NOMO-1 treated with dmso at 0.1 percent for 144 hours (cell line): Measurements from ENCODE around the gene EXOC2.
"Not testable (repeated sequence)": the region's sequence is repeated elsewhere in the genome, so short reads cannot be mapped to it uniquely, and the experiment has no call there.

Experiments
- DNase-seq: peaks from one replicate; lab custom pipeline; 2025; ENCODE audit not compliant: unreplicated experiment; lab: John Stamatoyannopoulos, UW

Gene EXOC2

GRCh38 chr6:683742-684440 is 9.0 kb downstream of the EXOC2 start:
- DNase-seq = no peak

DNA sequence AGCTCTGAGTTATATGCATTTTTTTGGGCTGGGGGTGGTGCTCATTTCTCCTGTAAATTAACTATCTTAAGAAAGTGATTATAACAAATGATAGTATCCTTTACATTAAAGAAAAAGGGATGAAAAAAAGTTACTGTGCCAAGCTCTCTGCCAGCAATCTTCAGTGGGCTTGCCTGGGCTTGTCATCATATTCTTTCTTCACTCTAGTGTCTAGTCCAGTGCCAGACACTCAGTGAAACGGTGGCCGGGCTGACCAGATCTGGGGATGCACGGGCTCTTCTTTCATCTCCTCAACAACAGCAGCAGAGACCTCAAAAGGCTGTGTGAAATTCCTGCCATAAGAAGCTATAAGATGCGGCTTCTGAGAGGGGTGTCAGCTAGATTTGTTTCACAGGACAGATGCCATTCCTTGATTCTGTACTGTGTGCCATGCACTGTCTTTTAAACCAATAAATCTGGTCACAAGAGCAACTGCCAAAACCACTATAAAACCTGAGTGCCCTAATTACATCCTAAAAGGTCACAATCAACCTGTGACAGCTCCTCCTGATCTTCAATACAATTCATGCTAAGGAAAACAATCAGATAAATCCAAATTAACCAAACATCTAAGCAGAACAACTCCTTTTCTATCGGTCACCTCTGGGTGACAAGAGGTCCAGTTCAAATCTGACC is 12.1 kb downstream of the EXOC2 start:
- DNase-seq = no peak

GRCh38 chr6:680251-680650 is 12.7 kb downstream of the EXOC2 start:
- DNase-seq = no peak

DNA sequence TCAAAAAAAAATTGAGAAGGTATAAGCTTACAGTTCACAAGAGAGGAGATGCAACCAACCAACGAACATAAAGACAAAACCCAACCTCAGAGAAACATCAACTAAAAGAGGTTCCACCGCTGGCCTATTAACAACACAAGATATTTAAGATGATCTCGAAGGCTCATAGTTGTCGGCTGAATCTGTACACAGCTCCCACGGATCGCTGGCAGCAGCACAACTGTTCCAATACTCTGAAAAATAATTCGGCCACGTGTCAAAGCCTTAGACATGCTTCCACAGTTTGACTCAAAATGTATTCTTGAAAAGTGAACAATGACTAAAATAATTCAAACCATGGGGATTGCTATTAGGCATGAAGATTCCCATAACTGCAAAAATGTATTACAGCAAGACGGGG is 13.7 kb downstream of the EXOC2 start:
- DNase-seq = no peak

DNA sequence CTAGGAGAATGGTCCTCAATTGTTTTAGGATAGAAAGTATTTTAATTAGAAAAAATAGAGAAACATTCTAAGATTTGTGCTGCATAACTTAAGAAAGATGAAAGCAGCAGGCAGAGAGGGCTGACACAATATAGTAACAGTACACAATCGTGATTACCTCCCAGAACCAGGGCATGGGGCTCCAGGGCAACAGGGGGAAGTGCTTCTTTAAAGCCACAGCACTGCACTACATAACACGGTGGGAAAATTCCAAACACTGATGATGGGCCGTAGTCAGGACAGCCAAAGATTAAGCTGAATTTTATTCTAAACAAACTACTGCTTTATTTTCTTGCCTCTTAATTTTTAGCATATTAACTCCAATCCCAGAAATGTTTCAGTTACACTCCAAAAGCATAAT is 14.4 kb downstream of the EXOC2 start:
- DNase-seq = no peak

GRCh38 chr6:677919-678318 is 15.0 kb downstream of the EXOC2 start:
- no peak for DNase-seq

DNA sequence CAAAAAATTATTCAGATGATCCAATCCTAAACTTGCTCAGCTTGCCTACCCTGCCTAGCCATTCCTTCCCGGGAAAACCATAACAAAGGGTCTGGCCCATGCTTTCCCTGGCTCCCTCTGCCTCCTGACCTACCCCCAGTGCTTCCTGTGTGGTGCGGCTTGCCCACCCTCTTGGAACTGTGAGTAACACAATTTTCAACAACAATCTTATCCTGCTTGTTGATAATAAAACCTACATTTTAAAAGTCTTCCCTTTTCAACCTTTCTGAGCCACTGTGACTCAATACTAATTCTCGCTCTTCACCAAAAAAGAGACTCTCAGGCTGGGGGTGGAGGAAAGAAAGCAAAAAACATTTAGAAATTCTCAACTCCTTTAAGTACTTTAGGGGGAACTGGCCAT is 18.0 kb downstream of the EXOC2 start:
- DNase-seq = no peak

DNA sequence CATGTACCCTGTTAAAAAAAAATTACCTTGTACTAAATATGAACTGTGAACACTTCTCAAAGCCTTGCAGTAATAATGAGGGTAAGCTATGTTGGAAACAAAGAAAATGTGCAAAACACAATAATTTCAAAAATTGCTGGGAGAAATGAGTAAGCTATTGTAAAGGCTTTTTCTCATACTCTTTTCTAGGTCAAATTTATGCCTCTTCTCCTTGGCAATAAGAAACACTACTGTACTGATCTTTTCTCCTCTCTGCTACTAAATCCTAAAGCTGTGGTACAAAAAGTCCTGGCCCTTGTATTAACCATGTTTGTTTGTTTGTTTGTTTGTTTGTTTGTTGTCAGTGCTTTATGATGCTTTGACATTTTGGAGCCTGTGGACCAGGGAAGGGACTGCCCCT is 18.5 kb downstream of the EXOC2 start:
- no peak for DNase-seq

DNA sequence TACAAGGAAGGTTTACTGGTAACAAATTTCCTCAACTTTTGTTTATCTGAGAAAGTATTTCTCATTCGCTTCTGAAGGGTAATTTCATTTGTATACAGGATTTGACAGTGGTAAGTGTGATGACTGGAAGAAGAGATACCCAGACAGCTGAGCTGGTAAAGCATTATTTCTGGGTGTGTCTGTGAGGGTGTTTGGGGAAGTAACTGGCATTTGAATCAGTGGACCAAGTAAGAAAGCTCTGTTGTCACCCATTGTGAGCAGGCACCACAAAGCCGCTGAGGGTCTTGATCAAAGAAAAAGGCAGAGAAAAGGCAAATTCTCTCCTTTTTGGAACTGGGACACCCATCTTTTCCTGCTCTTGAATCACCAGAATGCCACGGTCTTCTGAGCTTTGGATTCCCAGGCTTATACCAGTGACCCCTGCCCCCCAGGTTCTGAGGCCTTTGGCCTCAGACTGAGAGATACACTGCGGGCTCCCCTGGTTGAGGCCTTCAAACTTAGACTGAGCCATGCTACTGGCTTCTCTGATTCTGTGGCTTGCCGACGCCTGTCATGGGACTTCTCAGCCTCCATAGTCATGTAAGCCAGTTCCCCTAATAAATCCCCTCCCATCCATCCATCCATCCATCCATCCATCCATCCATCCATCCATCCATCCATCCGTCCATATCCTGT is 25.5 kb downstream of the EXOC2 start:
- no peak for DNase-seq

DNA sequence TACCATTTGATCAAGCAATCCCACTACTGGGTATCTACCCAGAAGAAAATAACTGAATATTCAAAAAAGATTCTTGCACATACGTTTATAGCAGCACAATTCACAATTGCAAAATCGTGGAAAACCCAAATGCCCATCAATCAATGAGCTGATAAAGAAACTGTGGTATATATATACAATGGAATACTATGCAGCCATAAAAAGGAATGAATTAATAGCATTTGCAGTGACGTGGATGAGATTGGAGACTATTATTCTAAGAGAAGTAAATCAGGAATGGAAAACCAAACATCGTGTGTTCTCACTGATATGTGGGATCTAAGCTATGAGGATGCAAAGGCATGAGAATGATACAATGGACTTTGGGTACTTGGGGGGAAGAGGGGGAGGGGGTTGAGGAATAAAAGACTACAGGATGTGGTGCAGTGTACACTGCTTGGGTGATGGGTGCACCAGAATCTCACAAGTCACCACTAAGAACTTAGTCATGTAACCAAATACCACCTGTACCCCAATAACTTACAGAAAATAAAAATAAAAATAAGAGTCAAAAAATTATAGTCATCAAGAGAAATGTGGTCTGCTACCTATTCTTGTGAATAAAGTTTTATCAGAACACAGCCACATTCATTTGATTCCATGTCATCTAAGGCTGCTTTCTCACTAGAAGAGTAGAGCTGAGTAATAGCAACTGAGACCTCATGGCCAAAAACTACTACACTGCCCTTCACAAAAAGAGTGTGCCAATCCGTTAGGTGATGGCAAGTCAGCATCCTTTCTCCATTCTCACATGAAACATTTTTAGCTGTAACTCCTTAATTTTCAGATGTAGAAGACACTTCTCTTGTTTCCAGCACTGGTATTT is 27.3 kb downstream of the EXOC2 start:
- no peak for DNase-seq

DNA sequence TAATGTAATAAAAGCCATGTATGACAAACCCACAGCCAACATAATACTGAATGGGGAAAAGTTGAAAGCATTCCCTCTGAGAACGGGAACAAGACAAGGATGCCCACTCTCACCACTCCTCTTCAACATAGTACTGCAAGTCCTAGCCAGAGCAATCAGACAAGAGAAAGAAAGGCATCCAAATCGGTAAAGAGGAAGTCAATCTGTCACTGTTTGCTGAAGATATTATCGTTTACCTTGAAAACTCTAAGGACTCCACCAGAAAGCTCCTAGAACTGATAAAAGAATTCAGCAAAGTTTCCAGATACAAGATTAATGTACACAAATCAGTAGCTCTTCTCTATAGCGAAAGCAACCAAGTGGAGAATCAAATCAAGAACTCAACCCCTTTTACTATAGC is 29.2 kb downstream of the EXOC2 start:
- not testable (repeated sequence) for DNase-seq

- no peak for DNase-seq
These were observed 33.0 kb downstream of the EXOC2 start for GRCh38 chr6:659716-660581.

DNA sequence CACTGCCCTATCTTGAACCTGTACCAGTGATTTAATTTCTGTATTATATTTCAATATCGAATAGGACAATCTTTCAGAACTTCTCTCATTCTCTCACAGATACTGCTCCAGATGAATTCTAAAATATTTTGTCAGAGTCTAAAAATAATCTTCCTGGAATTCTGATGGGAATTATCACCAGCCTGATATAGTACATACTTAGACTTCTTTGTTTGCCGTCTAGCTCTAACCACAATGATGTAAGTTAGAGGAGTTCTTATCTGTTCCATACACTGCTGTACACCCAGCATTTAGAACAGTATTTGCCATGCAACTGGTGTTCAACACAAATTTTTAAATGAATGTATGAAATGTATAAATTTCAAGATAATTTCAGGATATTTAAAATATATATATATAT is 34.7 kb downstream of the EXOC2 start:
- DNase-seq = no peak

DNA sequence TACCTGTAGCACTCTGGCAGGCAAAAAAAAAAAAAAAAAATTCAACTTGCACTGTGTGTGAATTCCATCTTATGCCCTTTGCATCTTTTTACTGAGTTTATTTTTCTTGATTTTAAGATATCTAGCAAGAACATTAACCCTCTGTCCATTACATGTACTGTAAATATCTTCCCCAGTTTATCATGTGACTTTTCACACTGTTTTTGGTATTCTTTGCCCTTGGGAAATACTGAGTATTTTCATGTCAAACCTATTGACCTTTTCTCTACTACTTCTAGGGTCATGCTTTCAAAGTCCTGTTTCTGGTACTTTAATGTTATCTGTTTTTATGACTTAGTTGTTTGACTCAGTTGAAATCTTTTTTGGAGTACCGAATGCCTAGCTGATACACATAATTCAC is 35.2 kb downstream of the EXOC2 start:
- DNase-seq = no peak

- no peak for DNase-seq
These were observed 36.3 kb downstream of the EXOC2 start, which contains the start of gene HUS1B for GRCh38 chr6:656460-657252. TSS of gene HUS1B (minus strand) at chr6:657100. CDS start at chr6:656944, 156 bp downstream.

GRCh38 chr6:654136-654535 is 38.8 kb downstream of the EXOC2 start:
- DNase-seq = no peak

DNA sequence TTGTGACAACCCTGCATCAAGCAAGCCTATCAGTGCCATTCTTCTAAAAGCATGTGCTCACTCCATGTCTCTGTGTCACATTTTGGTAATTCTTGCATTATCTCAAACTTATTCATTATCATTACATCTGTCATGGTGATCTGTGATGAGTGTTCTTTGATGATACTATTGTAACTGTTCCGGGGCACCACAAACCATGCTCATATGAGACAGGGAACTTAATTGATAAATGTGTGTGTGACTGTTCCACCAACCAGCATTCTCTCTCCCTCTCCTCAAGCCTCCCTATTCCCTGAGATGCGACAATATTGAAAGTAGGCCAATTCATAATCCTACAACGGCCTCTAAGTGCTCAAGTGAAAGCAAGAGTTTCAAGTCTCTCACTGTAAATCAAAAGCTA is 40.1 kb downstream of the EXOC2 start:
- no peak for DNase-seq

DNA sequence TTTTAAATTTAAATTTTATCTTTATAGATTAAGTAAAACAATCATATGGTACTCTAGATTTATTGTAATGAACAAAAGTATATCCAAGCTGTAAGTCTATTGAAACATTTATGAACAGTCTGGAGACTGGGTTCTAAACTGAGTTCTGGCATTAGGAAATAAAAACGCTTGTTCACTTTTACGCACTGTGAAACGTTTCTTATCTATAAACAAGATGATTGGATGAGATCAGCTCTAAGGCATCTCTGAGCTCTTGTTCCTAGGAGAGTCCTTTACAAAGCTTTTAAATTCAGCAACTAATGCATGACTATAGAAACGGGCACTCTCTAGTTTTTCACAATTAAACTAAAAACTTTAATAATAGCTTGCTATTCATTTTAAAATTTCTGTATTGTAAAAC is 42.8 kb downstream of the EXOC2 start:
- DNase-seq = no peak

DNA sequence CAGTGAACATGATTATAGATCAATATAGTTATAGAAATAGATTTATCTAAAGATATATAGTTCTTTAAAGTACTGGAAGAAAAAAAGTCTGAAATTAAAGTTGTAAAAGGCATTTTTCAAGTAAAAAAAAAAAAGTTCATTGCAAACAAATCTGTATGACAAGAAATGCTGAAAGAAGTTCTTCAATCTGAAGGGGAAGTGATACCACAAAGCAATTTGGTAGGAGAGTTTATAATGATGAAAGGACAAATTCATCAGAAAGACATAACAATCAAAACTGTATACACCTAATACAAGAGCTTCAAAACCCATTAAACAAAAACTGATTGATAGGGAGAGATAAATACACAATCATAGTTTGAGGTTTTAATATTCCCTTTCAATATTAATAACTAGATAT is 50.1 kb downstream of the EXOC2 start:
- DNase-seq = no peak
